Liver (tissue), 10 donors: Measurements from ENCODE around the gene ASB2. TPM values are rescaled to one million over a fixed set of nuclear protein-coding genes. Genes with fewer than 3 reads are reported as not detected.

ENCODE experiments used
- DNase-seq: peaks from one replicate; pipeline ENCODE4 v3.0.0-alpha.2; 2017; ENCODE audit warnings: low spot score
- H3K27ac ChIP-seq, 2 donors: one replicate each; pipeline ENCODE4 v1.7.0; 2013; ENCODE audit warnings: inconsistent platforms in 2 of 2, low read length in 2 of 2, control low read depth in 1 of 2, low read depth in 1 of 2, mild to moderate bottlenecking in 1 of 2
- H3K27me3 ChIP-seq, 4 donors: one replicate each; pipeline versions ENCODE4 v1.6.1 to v1.7.0; 2013; ENCODE audit warnings: low read length in 3 of 4, inconsistent platforms in 1 of 4, mild to moderate bottlenecking in 1 of 4, moderate library complexity in 1 of 4; ENCODE audit not compliant: control insufficient read depth in 4 of 4, insufficient read depth in 4 of 4
- H3K36me3 ChIP-seq, 4 donors: one replicate each; pipeline versions ENCODE4 v1.6.1 to v1.7.0; 2013; ENCODE audit warnings: low read length in 3 of 4, mild to moderate bottlenecking in 3 of 4, low read depth in 1 of 4, moderate library complexity in 1 of 4; ENCODE audit not compliant: control insufficient read depth in 4 of 4, insufficient read depth in 3 of 4
- H3K4me1 ChIP-seq, 4 donors: one replicate each; pipeline versions ENCODE4 v1.6.1 to v1.7.0; 2013; ENCODE audit warnings: low read length in 3 of 4, mild to moderate bottlenecking in 3 of 4, moderate library complexity in 1 of 4; ENCODE audit not compliant: control insufficient read depth in 4 of 4, insufficient read depth in 4 of 4
- H3K4me3 ChIP-seq, 3 donors: one replicate each; pipeline versions ENCODE4 v1.6.1 to v1.7.0; 2013; ENCODE audit warnings: low read length in 3 of 3, control low read depth in 1 of 3, low read depth in 1 of 3, mild to moderate bottlenecking in 1 of 3
- H3K9ac ChIP-seq, 2 donors: one replicate each; pipeline ENCODE4 v1.7.0; 2013; ENCODE audit warnings: low read length in 2 of 2, mild to moderate bottlenecking in 2 of 2, moderate library complexity in 2 of 2, control low read depth in 1 of 2, low read depth in 1 of 2
- H3K9me3 ChIP-seq, 4 donors: one replicate each; pipeline versions ENCODE4 v1.6.1 to v1.7.0; 2013; ENCODE audit warnings: low read length in 3 of 4; ENCODE audit not compliant: control insufficient read depth in 4 of 4
- CTCF ChIP-seq: fragments of 150-350 bp; IDR thresholded peaks from 2 replicates; pipeline ENCODE4 v1.5.1; 2017; ENCODE audit warnings: improper control_type of control experiment, low read depth, low read length; ENCODE audit not compliant: missing input control
- EGR1 ChIP-seq, 2 donors: IDR thresholded peaks; 2 replicates each; pipeline ENCODE4 v1.6.1; 2016 to 2018; ENCODE audit warnings: antibody characterized with exemption in 2 of 2, low read depth in 2 of 2
- FOXA1 ChIP-seq: IDR thresholded peaks from 2 replicates; pipeline ENCODE4 v1.6.1; 2016; ENCODE audit warnings: antibody characterized with exemption
- FOXA2 ChIP-seq: IDR thresholded peaks from 2 replicates; pipeline ENCODE4 v1.6.1; 2016; ENCODE audit warnings: antibody characterized with exemption
- GABPA ChIP-seq, 2 donors: IDR thresholded peaks in 1 of 2; conservative IDR thresholded peaks in 1 of 2; 2 replicates each; pipeline ENCODE4 v1.6.1; 2016; ENCODE audit warnings: antibody characterized with exemption in 2 of 2, mild to moderate bottlenecking in 1 of 2, moderate library complexity in 1 of 2
- HNF4A ChIP-seq, 2 donors: conservative IDR thresholded peaks; 2 replicates each; pipeline ENCODE4 v1.6.1; 2016; ENCODE audit warnings: antibody characterized with exemption in 2 of 2, mild to moderate bottlenecking in 2 of 2
- HNF4G ChIP-seq: IDR thresholded peaks from 2 replicates; pipeline ENCODE4 v1.6.1; 2016; ENCODE audit warnings: antibody characterized with exemption
- JUND ChIP-seq, 2 donors: IDR thresholded peaks; 2 replicates each; pipeline ENCODE4 v1.6.1; 2016; ENCODE audit warnings: antibody characterized with exemption in 2 of 2
- NR2F2 ChIP-seq: IDR thresholded peaks from 2 replicates; pipeline ENCODE4 v1.6.1; 2016; ENCODE audit warnings: antibody characterized with exemption
- RAD21 ChIP-seq, 2 donors: IDR thresholded peaks; 2 replicates each; pipeline ENCODE4 v1.6.1; 2016; ENCODE audit warnings: antibody characterized with exemption in 2 of 2, mild to moderate bottlenecking in 2 of 2
- RXRA ChIP-seq, 2 donors: IDR thresholded peaks; 2 replicates each; pipeline ENCODE4 v1.6.1; 2017 to 2018; ENCODE audit warnings: antibody characterized with exemption in 2 of 2, mild to moderate bottlenecking in 1 of 2
- SP1 ChIP-seq: IDR thresholded peaks from 2 replicates; pipeline ENCODE4 v1.6.1; 2018; ENCODE audit warnings: antibody characterized with exemption, mild to moderate bottlenecking
- TAF1 ChIP-seq: conservative IDR thresholded peaks from 2 replicates; pipeline ENCODE4 v1.6.1; 2016; ENCODE audit warnings: antibody characterized with exemption, mild to moderate bottlenecking
- YY1 ChIP-seq: IDR thresholded peaks from 2 replicates; pipeline ENCODE4 v1.6.1; 2016; ENCODE audit warnings: antibody characterized with exemption, mild to moderate bottlenecking
- WGBS: extraction: QIAGEN DNeasy Blood & Tissue Kit; methylation state at CpG from one replicate; pipeline ENCODE4 v1.1.7; 2013; 5-methylcytosine and 5-hydroxymethylcytosine counted together
- polyA plus RNA-seq, 2 donors: library from polyadenylated mRNA; stranded (reverse) in 1 of 2; unstranded in 1 of 2; fragments of 200-250 nt in 1 of 2; fragments of >200 nt in 1 of 2; fragmentation: Nextera tagmentation in 1 of 2; extraction: Ambion mirVana in 1 of 2; gene quantifications; one replicate each; pipeline versions ENCODE4 v1.2.1 to v1.2.3, GENCODE V29; 2013 to 2015
- small RNA-seq: library from RNA; depleted of rRNA; stranded (forward); fragments of <200 nt; gene quantifications from one replicate; pipeline ENCODE3, GENCODE V24; 2014
- total RNA-seq, 2 donors: library from RNA; depleted of rRNA; stranded (reverse); fragments of >200 nt; gene quantifications; one replicate each; pipeline ENCODE4 v1.2.3, GENCODE V29; 2014
- TF ChIP-seq, protein P1 (sequence below): IDR thresholded peaks from 2 replicates; pipeline ENCODE4 v1.6.1; 2016; ENCODE audit warnings: antibody characterized with exemption
- TF ChIP-seq, protein P2 (sequence below): IDR thresholded peaks from 2 replicates; pipeline ENCODE4 v1.6.1; 2016; ENCODE audit warnings: antibody characterized with exemption
- donor health status: healthy.
- donor health status: healthy.
- donor health status: healthy.
- donor health status: healthy.
- donor health status: healthy.

Gene ASB2
- total and polyA plus RNA-seq, 4 donors, result 0.18 to 0.56 (median 0.38) TPM

GRCh38 chr14:93888995-93889394 lies 87.4 kb downstream of the ASB2 start:
- no peaks in the 10 kb centered on the region for H3K4me1 ChIP-seq
- WGBS, result 69% methylated on average over 12 of the region's 12 CpGs
- no peaks in the 10 kb centered on the region for H3K36me3 ChIP-seq
- H3K9me3 ChIP-seq, result peaks cover 0 to 3% (median 0%) of the 10 kb centered on the region in 4 donors
- DNase-seq, result no peak
- H3K27ac ChIP-seq, result no peak overlapping the region
- H3K4me3 ChIP-seq, result no peak overlapping the region
- TF ChIP-seq, protein P1, sequence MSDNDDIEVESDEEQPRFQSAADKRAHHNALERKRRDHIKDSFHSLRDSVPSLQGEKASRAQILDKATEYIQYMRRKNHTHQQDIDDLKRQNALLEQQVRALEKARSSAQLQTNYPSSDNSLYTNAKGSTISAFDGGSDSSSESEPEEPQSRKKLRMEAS, result no peak
- TF ChIP-seq FOXA2 (no peak), RAD21 (IDR thresholded peaks at IDR 0.05) (no peak), HNF4A (conservative IDR thresholded peaks at IDR 0.05) (no peak)
- H3K9ac ChIP-seq, result no peak overlapping the region
- H3K27me3 ChIP-seq, result peaks cover 0 to 3% (median 0%) of the 10 kb centered on the region in 4 donors

GRCh38 chr14:93884950-93885349 lies 91.4 kb downstream of the ASB2 start:
- H3K9ac ChIP-seq, result no peak overlapping the region
- H3K4me3 ChIP-seq, result no peak overlapping the region
- no peak overlapping the region for H3K27ac ChIP-seq
- H3K4me1 ChIP-seq, result peaks cover 0 to 2% (median under 1%) of the 10 kb centered on the region in 4 donors
- TF ChIP-seq, protein P2, sequence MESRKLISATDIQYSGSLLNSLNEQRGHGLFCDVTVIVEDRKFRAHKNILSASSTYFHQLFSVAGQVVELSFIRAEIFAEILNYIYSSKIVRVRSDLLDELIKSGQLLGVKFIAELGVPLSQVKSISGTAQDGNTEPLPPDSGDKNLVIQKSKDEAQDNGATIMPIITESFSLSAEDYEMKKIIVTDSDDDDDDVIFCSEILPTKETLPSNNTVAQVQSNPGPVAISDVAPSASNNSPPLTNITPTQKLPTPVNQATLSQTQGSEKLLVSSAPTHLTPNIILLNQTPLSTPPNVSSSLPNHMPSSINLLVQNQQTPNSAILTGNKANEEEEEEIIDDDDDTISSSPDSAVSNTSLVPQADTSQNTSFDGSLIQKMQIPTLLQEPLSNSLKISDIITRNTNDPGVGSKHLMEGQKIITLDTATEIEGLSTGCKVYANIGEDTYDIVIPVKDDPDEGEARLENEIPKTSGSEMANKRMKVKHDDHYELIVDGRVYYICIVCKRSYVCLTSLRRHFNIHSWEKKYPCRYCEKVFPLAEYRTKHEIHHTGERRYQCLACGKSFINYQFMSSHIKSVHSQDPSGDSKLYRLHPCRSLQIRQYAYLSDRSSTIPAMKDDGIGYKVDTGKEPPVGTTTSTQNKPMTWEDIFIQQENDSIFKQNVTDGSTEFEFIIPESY, result no peak
- TF ChIP-seq RAD21 (IDR thresholded peaks at IDR 0.05) (no peak), EGR1 (IDR thresholded peaks at IDR 0.05; ENCODE audit: low read depth in 2 of 2) (no peak), HNF4G (no peak), NR2F2 (no peak), CTCF (no peak), HNF4A (conservative IDR thresholded peaks at IDR 0.05) (no peak), GABPA (IDR thresholded peaks at IDR 0.05 in 1 of 2, conservative IDR thresholded peaks at IDR 0.05 in 1 of 2) (no peak), JUND (IDR thresholded peaks at IDR 0.05) (no peak), SP1 (no peak), FOXA1 (no peak), TAF1 (no peak), FOXA2 (no peak), YY1 (no peak), RXRA (IDR thresholded peaks at IDR 0.05) (no peak)
- TF ChIP-seq, protein P1, result no peak
- 58% methylated on average over 1 of the region's 1 CpG for WGBS
- peaks cover 0 to 3% (median 0%) of the 10 kb centered on the region in 4 donors for H3K27me3 ChIP-seq
- H3K9me3 ChIP-seq, result peaks cover 0 to 3% (median 1%) of the 10 kb centered on the region in 4 donors
- H3K36me3 ChIP-seq, result no peaks in the 10 kb centered on the region
- no peak for DNase-seq

Small RNAs within 50 kb of the gene (small RNA-seq; reads per million reads assigned to genes)
- not detected for gene MIR4506

Other genes with a start within 250 kb of the ASB2 start
- gene PRIMA1, start 188.1 kb downstream of the ASB2 start, total RNA-seq, result under 1 TPM in 1 of 2 donors, not detected in 1; 0.08 TPM
- under 1 TPM; 0.13 to 0.38 TPM for gene PRIMA1, start 188.1 kb downstream of the ASB2 start, polyA plus RNA-seq
- gene FAM181A, start 49.2 kb downstream of the ASB2 start, total RNA-seq, result not detected
- gene FAM181A, start 49.2 kb downstream of the ASB2 start, polyA plus RNA-seq, result not detected
- not detected for gene CCDC197, start 20.7 kb upstream of the ASB2 start, total RNA-seq
- not detected for gene CCDC197, start 20.7 kb upstream of the ASB2 start, polyA plus RNA-seq
- gene OTUB2, start 49.8 kb upstream of the ASB2 start, total RNA-seq, result under 1 TPM; 0.28 to 0.92 TPM
- under 1 TPM; 0.62 to 0.64 TPM for gene OTUB2, start 49.8 kb upstream of the ASB2 start, polyA plus RNA-seq
- 10 to 100 TPM; 33.8 to 53.2 TPM for gene DDX24, start 104.6 kb upstream of the ASB2 start, total RNA-seq
- gene DDX24, start 104.6 kb upstream of the ASB2 start, polyA plus RNA-seq, result 10 to 100 TPM; 42.5 to 59.7 TPM
- gene IFI27L1, start 104.7 kb upstream of the ASB2 start, total RNA-seq, result 1 to 10 TPM; 3.7 to 4.4 TPM
- 1 to 10 TPM; 6.8 to 8.1 TPM for gene IFI27L1, start 104.7 kb upstream of the ASB2 start, polyA plus RNA-seq
- 10 to 100 TPM; 12.7 to 25.8 TPM for gene IFI27, start 134.2 kb upstream of the ASB2 start, total RNA-seq
- gene IFI27, start 134.2 kb upstream of the ASB2 start, polyA plus RNA-seq, result 100 to 1,000 TPM in 1 of 2 donors, 10 to 100 TPM in 1; 58.6 to 170 TPM
- 1 to 10 TPM; 1.7 to 6.1 TPM for gene IFI27L2, start 153.0 kb upstream of the ASB2 start, total RNA-seq
- 1 to 10 TPM; 6.0 to 7.2 TPM for gene IFI27L2, start 153.0 kb upstream of the ASB2 start, polyA plus RNA-seq
- gene PPP4R4, start 197.8 kb upstream of the ASB2 start, total RNA-seq, result 1 to 10 TPM in 1 of 2 donors, under 1 TPM in 1; 0.67 to 1.3 TPM
- gene PPP4R4, start 197.8 kb upstream of the ASB2 start, polyA plus RNA-seq, result 1 to 10 TPM in 1 of 2 donors, under 1 TPM in 1; 0.52 to 2.4 TPM